ENCODE data around the gene CLEC4E. TPM values are rescaled to one million over a fixed set of nuclear protein-coding genes. Genes with fewer than 3 reads are reported as not detected.
"Not testable (repeated sequence)": the region's sequence is repeated elsewhere in the genome, so short reads cannot be mapped to it uniquely, and the experiment has no call there.

Gene CLEC4E
- total and polyA plus RNA-seq, 2 experiments from 2014 or later = not detected

- H3K9me2 ChIP-seq (replicated peaks; ENCODE audit: insufficient read depth) = no peaks in the 10 kb centered on the region
- no peak overlapping the region for H3K4me2 ChIP-seq
- H3K4me1 ChIP-seq (ENCODE audit: insufficient read depth) = no peaks in the 10 kb centered on the region
- H3K27me3 ChIP-seq = no peaks in the 10 kb centered on the region
- no peaks in the 10 kb centered on the region for H3K9me3 ChIP-seq (ENCODE audit: low read depth)
- H4K20me1 ChIP-seq (ENCODE audit: insufficient read depth, poor library complexity, severe bottlenecking) = no peaks in the 10 kb centered on the region
- H3K4me3 ChIP-seq = no peak overlapping the region
- no peaks in the 10 kb centered on the region for H3K79me2 ChIP-seq
- H2AFZ ChIP-seq = no peak overlapping the region
- H3K36me3 ChIP-seq (replicated peaks; ENCODE audit: insufficient read depth, low read depth) = no peaks in the 10 kb centered on the region
- no peak for DNase-seq (ENCODE audit: low spot score)
- TF ChIP-seq CTCF (IDR thresholded peaks at IDR 0.05; ENCODE audit: poor library complexity) = no peak
- no peak for TF ChIP-seq EZH2 (IDR thresholded peaks at IDR 0.05; ENCODE audit: borderline replicate concordance)
- no peak for TF ChIP-seq EZH2phosphoT487 (IDR thresholded peaks at IDR 0.05; ENCODE audit: low read depth, severe bottlenecking, unreplicated experiment)
- no peak overlapping the region for H3K27ac ChIP-seq
These were observed 25.8 kb upstream of the CLEC4E start for GRCh38 chr12:8566525-8566924.

- H2AFZ ChIP-seq; DNase-seq (ENCODE audit: low spot score); H3K27me3 ChIP-seq; H3K4me2 ChIP-seq; H3K79me2 ChIP-seq; H3K9me2 ChIP-seq (replicated peaks; ENCODE audit: insufficient read depth); H3K27ac ChIP-seq; H4K20me1 ChIP-seq (ENCODE audit: insufficient read depth, poor library complexity, severe bottlenecking); H3K9me3 ChIP-seq (ENCODE audit: low read depth); H3K4me3 ChIP-seq; H3K4me1 ChIP-seq (ENCODE audit: insufficient read depth); H3K36me3 ChIP-seq (replicated peaks; ENCODE audit: insufficient read depth, low read depth): not testable (repeated sequence)
- WGBS (ENCODE audit: low lambda C conversion rate, missing lambda C conversion rate) = 97% methylated on average over 2 of the region's 2 CpGs
These were observed 25.3 kb upstream of the CLEC4E start for GRCh38 chr12:8566052-8566451.

GRCh38 chr12:8564656-8565055, 24.0 kb upstream of the CLEC4E start:
- no peaks in the 10 kb centered on the region for H3K79me2 ChIP-seq

GRCh38 chr12:8563356-8563755, 22.7 kb upstream of the CLEC4E start:
- Histone ChIP-seq H3K4me2 (no peak overlapping the region), H3K4me3 (no peak overlapping the region), H2AFZ (no peak overlapping the region), H3K9me3 (ENCODE audit: low read depth) (no peaks in the 10 kb centered on the region), H3K36me3 (replicated peaks; ENCODE audit: insufficient read depth, low read depth) (no peaks in the 10 kb centered on the region), H4K20me1 (ENCODE audit: insufficient read depth, poor library complexity, severe bottlenecking) (no peaks in the 10 kb centered on the region), H3K79me2 (no peaks in the 10 kb centered on the region), H3K27me3 (no peaks in the 10 kb centered on the region), H3K27ac (no peak overlapping the region), H3K9me2 (replicated peaks; ENCODE audit: insufficient read depth) (no peaks in the 10 kb centered on the region), H3K4me1 (ENCODE audit: insufficient read depth) (peaks cover 6% of the 10 kb centered on the region)
- no peak for DNase-seq (ENCODE audit: low spot score)
- 79% methylated on average over 3 of the region's 3 CpGs for WGBS (ENCODE audit: low lambda C conversion rate, missing lambda C conversion rate)
- TF ChIP-seq EZH2phosphoT487 (IDR thresholded peaks at IDR 0.05; ENCODE audit: low read depth, severe bottlenecking, unreplicated experiment) = no peak
- no peak for TF ChIP-seq CTCF (IDR thresholded peaks at IDR 0.05; ENCODE audit: poor library complexity)
- no peak for TF ChIP-seq EZH2 (IDR thresholded peaks at IDR 0.05; ENCODE audit: borderline replicate concordance)

More at GRCh38 chr12:8564656-8565055, 24.0 kb upstream of the CLEC4E start:
- TF ChIP-seq EZH2phosphoT487 (IDR thresholded peaks at IDR 0.05; ENCODE audit: low read depth, severe bottlenecking, unreplicated experiment) = no peak
- TF ChIP-seq EZH2 (IDR thresholded peaks at IDR 0.05; ENCODE audit: borderline replicate concordance) = no peak
- no peak for TF ChIP-seq CTCF (IDR thresholded peaks at IDR 0.05; ENCODE audit: poor library complexity)
- DNase-seq (ENCODE audit: low spot score) = no peak
- no peaks in the 10 kb centered on the region for H3K9me3 ChIP-seq (ENCODE audit: low read depth)
- H3K4me2 ChIP-seq = no peak overlapping the region
- H3K36me3 ChIP-seq (replicated peaks; ENCODE audit: insufficient read depth, low read depth) = no peaks in the 10 kb centered on the region
- no peak overlapping the region for H3K27ac ChIP-seq
- WGBS (ENCODE audit: low lambda C conversion rate, missing lambda C conversion rate) = 74% methylated on average over 22 of the region's 22 CpGs
- no peaks in the 10 kb centered on the region for H4K20me1 ChIP-seq (ENCODE audit: insufficient read depth, poor library complexity, severe bottlenecking)
- peaks cover 6% of the 10 kb centered on the region for H3K4me1 ChIP-seq (ENCODE audit: insufficient read depth)
- H3K27me3 ChIP-seq = no peaks in the 10 kb centered on the region
- no peak overlapping the region for H3K4me3 ChIP-seq
- no peaks in the 10 kb centered on the region for H3K9me2 ChIP-seq (replicated peaks; ENCODE audit: insufficient read depth)
- H2AFZ ChIP-seq = no peak overlapping the region

Data from hepatocyte (in vitro differentiated cells).